Lower lobe of right lung (tissue), 2 donors: ENCODE data around the gene PDGFC. TPM values are rescaled to one million over a fixed set of nuclear protein-coding genes. Genes with fewer than 3 reads are reported as not detected.
A peak's percentile ranks its signal among the peaks of the same experiment; 100 is the strongest.

ENCODE experiments used
- ATAC-seq, 2 donors: fragments of 200-7000 bp; cut with Tn5 transposase; one replicate each; pipeline ENCODE4 v1.9.1; 2020 to 2022; ENCODE audit warnings: mild to moderate bottlenecking in 2 of 2, moderate library complexity in 2 of 2
- DNase-seq: peaks from one replicate; pipeline ENCODE4 v3.0.0-alpha.2; 2020
- H3K27ac ChIP-seq: fragments of 200-600 bp; one replicate; pipeline ENCODE4 v1.8.0; 2022
- H3K27me3 ChIP-seq: fragments of 200-600 bp; one replicate; pipeline ENCODE4 v1.8.0; 2022; ENCODE audit warnings: low read depth
- H3K36me3 ChIP-seq: fragments of 200-600 bp; one replicate; pipeline ENCODE4 v1.8.0; 2022; ENCODE audit warnings: mild to moderate bottlenecking
- H3K4me1 ChIP-seq: fragments of 200-600 bp; one replicate; pipeline ENCODE4 v1.8.0; 2022
- H3K4me3 ChIP-seq: fragments of 200-600 bp; one replicate; pipeline ENCODE4 v1.8.0; 2022; ENCODE audit warnings: mild to moderate bottlenecking
- H3K9me3 ChIP-seq: fragments of 200-600 bp; one replicate; pipeline ENCODE4 v1.8.0; 2022
- CTCF ChIP-seq: fragments of 200-600 bp; IDR thresholded peaks from one replicate; pipeline ENCODE4 v1.8.0; 2022; ENCODE audit warnings: antibody characterized with exemption, mild to moderate bottlenecking
- intact Hi-C: fragments of 100-400 bp; cut with DNase I; formaldehyde crosslinking; loops from one replicate; pipeline ENCODE4 v1.11.0; 2022
- long read RNA-seq: library from polyadenylated mRNA; unstranded; transcript quantifications from one replicate; pipeline ENCODE4 v2.0.0, GENCODE V29; 2021
- total RNA-seq: library from RNA; stranded (reverse); fragmentation: NEBNext Ultra II Directional; extraction: Animal tissue kit (Norgen Biotek cat#: 25700); gene quantifications from one replicate; pipeline ENCODE4 v1.2.1, GENCODE V29; 2021
- donor health status: DM: no; HTN: yes; CAD: no; lungs with severe emphysema.

Gene PDGFC
- total RNA-seq: 30.6 TPM
- long read RNA-seq, full-length matches to known transcripts: 16 of 33 reads
- long read RNA-seq, partial matches to known transcripts: 2 of 33 reads
- long read RNA-seq, other reads (novel, unspliced or antisense): 15 of 33 reads

- DNase-seq: peak; percentile 91
- Histone ChIP-seq H3K4me3 (peak within 1 kb of the TSS; percentile 64), H3K36me3 (no peaks in the 10 kb centered on the region), H3K27ac (peak within 1 kb of the TSS; percentile 85), H3K9me3 (no peaks in the 10 kb centered on the region), H3K27me3 (no peaks in the 10 kb centered on the region), H3K4me1 (peaks cover 34% of the 10 kb centered on the region)
- intact Hi-C loops: no loop called here
- peak; percentile 88 to 94 for ATAC-seq
- peak; percentile 34 for TF ChIP-seq CTCF
Measured at GRCh38 chr4:156971676-156972378, at the start of gene PDGFC. PDGFC (minus strand) TSS chr4:156971799; CDS start chr4:156970903, 896 bp downstream.

- Histone ChIP-seq H3K27ac (no peak overlapping the region), H3K4me1 (no peaks in the 10 kb centered on the region), H3K4me3 (no peak overlapping the region), H3K9me3 (no peaks in the 10 kb centered on the region), H3K36me3 (no peaks in the 10 kb centered on the region), H3K27me3 (no peaks in the 10 kb centered on the region)
- ATAC-seq (peak; percentile 34 to 84), DNase-seq (no peak)
- intact Hi-C loops: no loop called here
- no peak for TF ChIP-seq CTCF
Measured at GRCh38 chr4:157020882-157021281, 49.3 kb upstream of the PDGFC start.

- intact Hi-C loops: no loop called here
- no peak for DNase-seq
- TF ChIP-seq CTCF: no peak
- no peak overlapping the region for H3K27ac ChIP-seq
- no peaks in the 10 kb centered on the region for H3K4me1 ChIP-seq
- no peak overlapping the region for H3K4me3 ChIP-seq
- no peaks in the 10 kb centered on the region for H3K27me3 ChIP-seq
- no peak for ATAC-seq
- H3K9me3 ChIP-seq: no peaks in the 10 kb centered on the region
- no peaks in the 10 kb centered on the region for H3K36me3 ChIP-seq
Measured at GRCh38 chr4:157018920-157019490, 47.4 kb upstream of the PDGFC start.

GRCh38 chr4:157014621-157015591, 43.3 kb upstream of the PDGFC start:
- H3K36me3 ChIP-seq: no peaks in the 10 kb centered on the region
- H3K9me3 ChIP-seq: no peaks in the 10 kb centered on the region
- DNase-seq: no peak
- H3K4me1 ChIP-seq: no peaks in the 10 kb centered on the region
- H3K4me3 ChIP-seq: no peak overlapping the region
- no peak overlapping the region for H3K27ac ChIP-seq
- intact Hi-C loops: no loop called here
- no peaks in the 10 kb centered on the region for H3K27me3 ChIP-seq
- ATAC-seq: no peak
- no peak for TF ChIP-seq CTCF

- Histone ChIP-seq H3K9me3 (no peaks in the 10 kb centered on the region), H3K36me3 (no peaks in the 10 kb centered on the region), H3K27ac (no peak overlapping the region), H3K4me3 (no peak overlapping the region), H3K27me3 (no peaks in the 10 kb centered on the region), H3K4me1 (no peaks in the 10 kb centered on the region)
- TF ChIP-seq CTCF: no peak
- DNase-seq (no peak), ATAC-seq (no peak)
- intact Hi-C loops: no loop called here
Measured at GRCh38 chr4:157013656-157014055, 42.1 kb upstream of the PDGFC start.
